Left ventricle myocardium superior (tissue), 1 donor: ENCODE data around the gene FAF2. TPM values are rescaled to one million over a fixed set of nuclear protein-coding genes. Genes with fewer than 3 reads are reported as not detected.

Experiments
- ATAC-seq: fragments of 200-7000 bp; cut with Tn5 transposase; one replicate; pipeline ENCODE4 v1.9.1; 2020; ENCODE audit warnings: mild to moderate bottlenecking, moderate library complexity
- DNase-seq: peaks from one replicate; pipeline ENCODE4 v3.0.0-alpha.2; 2020
- intact Hi-C: fragments of 100-400 bp; cut with micrococcal nuclease; formaldehyde crosslinking; loops from one replicate; pipeline ENCODE4 v1.11.0; 2022
- total RNA-seq: library from RNA; stranded (reverse); fragmentation: NEBNext Ultra II Directional; extraction: Animal tissue kit (Norgen Biotek cat#: 25700); gene quantifications from one replicate; pipeline ENCODE4 v1.2.1, GENCODE V29; 2021
- donor health status: DM: no; HTN: yes; CAD: no; lungs with severe emphysema.

Gene FAF2
- total RNA-seq, 1 donor from 2014 or later = 16.2 TPM

- DNase-seq (no peak), ATAC-seq (no peak)
- intact Hi-C loops = no loop called here
Observed at GRCh38 chr5:176526462-176526861, 78.3 kb downstream of the FAF2 start.

- DNase-seq (no peak), ATAC-seq (no peak)
- intact Hi-C loops = no loop called here
Observed at GRCh38 chr5:176527246-176528222, 79.3 kb downstream of the FAF2 start.

GRCh38 chr5:176528301-176528700 lies 80.1 kb downstream of the FAF2 start:
- DNase-seq (peak; percentile 65), ATAC-seq (peak; percentile 49)
- intact Hi-C loops = no loop called here

- DNase-seq = no peak
- intact Hi-C loops = no loop called here
- peak; percentile 11 for ATAC-seq
Observed at GRCh38 chr5:176528761-176529115, 80.6 kb downstream of the FAF2 start.

- intact Hi-C loops = no loop called here
- ATAC-seq = no peak
- no peak for DNase-seq
Observed at GRCh38 chr5:176529116-176529740, 81.0 kb downstream of the FAF2 start.

GRCh38 chr5:176529741-176530141 lies 81.6 kb downstream of the FAF2 start:
- ATAC-seq = no peak
- DNase-seq = no peak

GRCh38 chr5:176530393-176530982 lies 82.3 kb downstream of the FAF2 start:
- DNase-seq (no peak), ATAC-seq (no peak)
- intact Hi-C loops = no loop called here

More at GRCh38 chr5:176529741-176530141, 81.6 kb downstream of the FAF2 start:
- intact Hi-C loops = no loop called here

- intact Hi-C loops = no loop called here
- ATAC-seq (peak; percentile 31), DNase-seq (peak; percentile 50)
Observed at GRCh38 chr5:176530983-176531901, 83.1 kb downstream of the FAF2 start.

- ATAC-seq (no peak), DNase-seq (no peak)
- intact Hi-C loops = no loop called here
Observed at GRCh38 chr5:176531902-176532493, 83.8 kb downstream of the FAF2 start.

- intact Hi-C loops = no loop called here
- ATAC-seq (no peak), DNase-seq (no peak)
Observed at GRCh38 chr5:176532795-176533194, 84.6 kb downstream of the FAF2 start.

- intact Hi-C loops = no loop called here
- peak; percentile 74 for DNase-seq
- no peak for ATAC-seq
Observed at GRCh38 chr5:176533390-176533789, 85.2 kb downstream of the FAF2 start.

- intact Hi-C loops = no loop called here
- peak; percentile 57 for DNase-seq
Observed at GRCh38 chr5:176533894-176534611, 85.9 kb downstream of the FAF2 start.

GRCh38 chr5:176534640-176535039 lies 86.5 kb downstream of the FAF2 start:
- DNase-seq (no peak), ATAC-seq (no peak)
- intact Hi-C loops = no loop called here

More at GRCh38 chr5:176533894-176534611, 85.9 kb downstream of the FAF2 start:
- no peak for ATAC-seq

- ATAC-seq (no peak), DNase-seq (no peak)
- intact Hi-C loops = no loop called here
Observed at GRCh38 chr5:176535101-176535663, 87.0 kb downstream of the FAF2 start.

GRCh38 chr5:176535664-176536131 lies 87.5 kb downstream of the FAF2 start:
- intact Hi-C loops = no loop called here
- ATAC-seq (no peak), DNase-seq (no peak)

- ATAC-seq = peak; percentile 54
- intact Hi-C loops = no loop called here
- DNase-seq = peak; percentile 88
Observed at GRCh38 chr5:176536132-176536901, 88.1 kb downstream of the FAF2 start.
